PC-3 (cell line): ENCODE results near the gene LAMA3.

Experiments
- CTCF ChIP-seq: fragments of 300-600 bp; sonication (generic); conservative IDR thresholded peaks from 2 replicates; pipeline ENCODE4 v1.5.1; 2017; ENCODE audit warnings: antibody characterized with exemption, low read depth, mild to moderate bottlenecking, low read length
- EZH2 ChIP-seq: fragments of 300-600 bp; sonication (generic); IDR thresholded peaks from one replicate; pipeline ENCODE4 v1.6.1; 2017; ENCODE audit warnings: antibody characterized with exemption, mild to moderate bottlenecking, low read length; ENCODE audit not compliant: unreplicated experiment

- TF ChIP-seq EZH2 (no peak), CTCF (no peak)
These were observed 49.3 kb downstream of the LAMA3 start for GRCh38 chr18:23738575-23738974.
